Tibial nerve (tissue), 3 donors: ENCODE measurements around the gene CAPN3.

ENCODE experiments used
- POLR2A ChIP-seq, 2 donors: fragments of 450-650 bp; IDR thresholded peaks; one replicate each; pipeline ENCODE4 v1.6.1; 2017; ENCODE audit warnings: antibody characterized with exemption in 2 of 2, mild to moderate bottlenecking in 2 of 2, moderate library complexity in 2 of 2
- TF ChIP-seq, protein P1 (sequence below), 5 experiments: fragments of 200-600 bp in 3 of 5; fragments of 450-650 bp in 2 of 5; sonication (generic) in 3 of 5; IDR thresholded peaks; one replicate each; pipeline ENCODE4 v1.5.1; 2016 to 2019; ENCODE audit warnings: antibody characterized with exemption in 5 of 5, mild to moderate bottlenecking in 3 of 5, moderate library complexity in 2 of 5

DNA sequence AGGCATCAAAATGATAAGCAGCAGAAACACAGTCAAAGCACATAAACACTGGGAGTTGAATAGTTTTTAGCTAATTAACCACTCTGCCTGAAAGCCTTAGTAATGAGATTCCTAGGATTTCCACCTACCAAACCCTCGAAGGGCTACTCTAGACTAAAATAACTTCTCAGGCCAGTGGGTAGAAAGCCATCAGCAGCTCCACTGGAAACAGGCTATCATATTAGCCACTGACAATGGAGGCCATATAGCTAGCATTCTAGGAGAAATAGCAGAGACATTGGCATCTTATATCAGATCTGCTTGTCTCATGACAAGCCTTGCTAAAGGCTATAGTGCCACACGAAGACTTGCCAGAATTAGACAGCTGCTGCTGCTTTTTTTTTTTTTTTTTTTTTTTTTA, 4.5 kb upstream of the CAPN3 start:
- TF ChIP-seq, protein P1, sequence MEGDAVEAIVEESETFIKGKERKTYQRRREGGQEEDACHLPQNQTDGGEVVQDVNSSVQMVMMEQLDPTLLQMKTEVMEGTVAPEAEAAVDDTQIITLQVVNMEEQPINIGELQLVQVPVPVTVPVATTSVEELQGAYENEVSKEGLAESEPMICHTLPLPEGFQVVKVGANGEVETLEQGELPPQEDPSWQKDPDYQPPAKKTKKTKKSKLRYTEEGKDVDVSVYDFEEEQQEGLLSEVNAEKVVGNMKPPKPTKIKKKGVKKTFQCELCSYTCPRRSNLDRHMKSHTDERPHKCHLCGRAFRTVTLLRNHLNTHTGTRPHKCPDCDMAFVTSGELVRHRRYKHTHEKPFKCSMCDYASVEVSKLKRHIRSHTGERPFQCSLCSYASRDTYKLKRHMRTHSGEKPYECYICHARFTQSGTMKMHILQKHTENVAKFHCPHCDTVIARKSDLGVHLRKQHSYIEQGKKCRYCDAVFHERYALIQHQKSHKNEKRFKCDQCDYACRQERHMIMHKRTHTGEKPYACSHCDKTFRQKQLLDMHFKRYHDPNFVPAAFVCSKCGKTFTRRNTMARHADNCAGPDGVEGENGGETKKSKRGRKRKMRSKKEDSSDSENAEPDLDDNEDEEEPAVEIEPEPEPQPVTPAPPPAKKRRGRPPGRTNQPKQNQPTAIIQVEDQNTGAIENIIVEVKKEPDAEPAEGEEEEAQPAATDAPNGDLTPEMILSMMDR (IDR thresholded peaks at IDR 0.05): no peak
- no peak for TF ChIP-seq POLR2A (IDR thresholded peaks at IDR 0.05)
